Left lung (tissue), 10 donors: ENCODE data around the gene PPP6C. TPM values are rescaled to one million over a fixed set of nuclear protein-coding genes. Genes with fewer than 3 reads are reported as not detected.
"Not testable (repeated sequence)": the region's sequence is repeated elsewhere in the genome, so short reads cannot be mapped to it uniquely, and the experiment has no call there.

Experiments used
- ATAC-seq: fragments of 200-7000 bp; cut with Tn5 transposase; one replicate; pipeline ENCODE4 v1.9.1; 2020; ENCODE audit warnings: moderate library complexity
- DNase-seq, 4 donors: peaks; one replicate each; pipeline ENCODE4 v3.0.0-alpha.2; 2013 to 2020
- H3K27ac ChIP-seq, 2 donors: fragments of 200-600 bp; sonication (generic) in 1 of 2; one replicate each; pipeline versions ENCODE4 v1.5.0 to v1.8.0; 2020 to 2021
- H3K27me3 ChIP-seq, 2 donors: fragments of 200-600 bp; sonication (generic) in 1 of 2; one replicate each; pipeline versions ENCODE4 v1.5.0 to v1.8.0; 2020 to 2021
- H3K36me3 ChIP-seq, 2 donors: fragments of 200-600 bp; sonication (generic) in 1 of 2; one replicate each; pipeline versions ENCODE4 v1.5.0 to v1.8.0; 2020 to 2021
- H3K4me1 ChIP-seq, 2 donors: fragments of 200-600 bp; one replicate each; pipeline ENCODE4 v1.8.0; 2021
- H3K4me3 ChIP-seq, 2 donors: fragments of 200-600 bp; sonication (generic) in 1 of 2; one replicate each; pipeline versions ENCODE4 v1.5.0 to v1.8.0; 2020 to 2021; ENCODE audit warnings: mild to moderate bottlenecking in 1 of 2
- H3K9me3 ChIP-seq, 2 donors: fragments of 200-600 bp; sonication (generic) in 1 of 2; one replicate each; pipeline versions ENCODE4 v1.5.0 to v1.8.0; 2020 to 2021
- intact Hi-C, 2 donors: fragments of 100-400 bp; cut with DNase I; formaldehyde crosslinking; loops; one replicate each; pipeline versions ENCODE4 v1.11.2 to v1.14.2; 2022
- polyA plus RNA-seq, 6 donors: library from polyadenylated mRNA; unstranded; fragments of 120-200 nt; gene quantifications; one replicate each; pipeline ENCODE4 v1.2.1, GENCODE V29; 2013; ENCODE audit not compliant: insufficient read length in 6 of 6
- total RNA-seq, 2 donors: library from RNA; stranded (reverse); fragmentation: NEBNext Ultra II Directional; extraction: Animal tissue kit (Norgen Biotek cat#: 25700); gene quantifications; one replicate each; pipeline ENCODE4 v1.2.1, GENCODE V29; 2021
- TF ChIP-seq, protein P1 (sequence below), 2 donors: fragments of 200-600 bp; sonication (generic) in 1 of 2; IDR thresholded peaks; one replicate each; pipeline versions ENCODE4 v1.5.0 to v1.8.0; 2021; ENCODE audit warnings: antibody characterized with exemption in 2 of 2
- donor health status: DM: no; HTN: yes; CAD: no.
- donor health status: DM: no; HTN: no; CAD: no.

Gene PPP6C
- total and polyA plus RNA-seq, 8 donors = 39.9 to 50.5 (median 45.9) TPM

- Histone ChIP-seq H3K36me3 (peaks cover 0 to 7% of the 10 kb centered on the region in 2 donors), H3K9me3 (no peaks in the 10 kb centered on the region), H3K27me3 (no peaks in the 10 kb centered on the region), H3K27ac (no peak overlapping the region), H3K4me3 (no peak overlapping the region), H3K4me1 (peaks cover 4 to 17% of the 10 kb centered on the region in 2 donors)
- intact Hi-C loops = no loop called here
- DNase-seq = no peak
- TF ChIP-seq, protein P1, sequence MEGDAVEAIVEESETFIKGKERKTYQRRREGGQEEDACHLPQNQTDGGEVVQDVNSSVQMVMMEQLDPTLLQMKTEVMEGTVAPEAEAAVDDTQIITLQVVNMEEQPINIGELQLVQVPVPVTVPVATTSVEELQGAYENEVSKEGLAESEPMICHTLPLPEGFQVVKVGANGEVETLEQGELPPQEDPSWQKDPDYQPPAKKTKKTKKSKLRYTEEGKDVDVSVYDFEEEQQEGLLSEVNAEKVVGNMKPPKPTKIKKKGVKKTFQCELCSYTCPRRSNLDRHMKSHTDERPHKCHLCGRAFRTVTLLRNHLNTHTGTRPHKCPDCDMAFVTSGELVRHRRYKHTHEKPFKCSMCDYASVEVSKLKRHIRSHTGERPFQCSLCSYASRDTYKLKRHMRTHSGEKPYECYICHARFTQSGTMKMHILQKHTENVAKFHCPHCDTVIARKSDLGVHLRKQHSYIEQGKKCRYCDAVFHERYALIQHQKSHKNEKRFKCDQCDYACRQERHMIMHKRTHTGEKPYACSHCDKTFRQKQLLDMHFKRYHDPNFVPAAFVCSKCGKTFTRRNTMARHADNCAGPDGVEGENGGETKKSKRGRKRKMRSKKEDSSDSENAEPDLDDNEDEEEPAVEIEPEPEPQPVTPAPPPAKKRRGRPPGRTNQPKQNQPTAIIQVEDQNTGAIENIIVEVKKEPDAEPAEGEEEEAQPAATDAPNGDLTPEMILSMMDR (IDR thresholded peaks at IDR 0.05) = no peak
- ATAC-seq = no peak
Observed at GRCh38 chr9:125177888-125178287, 11.7 kb downstream of the PPP6C start.

DNA sequence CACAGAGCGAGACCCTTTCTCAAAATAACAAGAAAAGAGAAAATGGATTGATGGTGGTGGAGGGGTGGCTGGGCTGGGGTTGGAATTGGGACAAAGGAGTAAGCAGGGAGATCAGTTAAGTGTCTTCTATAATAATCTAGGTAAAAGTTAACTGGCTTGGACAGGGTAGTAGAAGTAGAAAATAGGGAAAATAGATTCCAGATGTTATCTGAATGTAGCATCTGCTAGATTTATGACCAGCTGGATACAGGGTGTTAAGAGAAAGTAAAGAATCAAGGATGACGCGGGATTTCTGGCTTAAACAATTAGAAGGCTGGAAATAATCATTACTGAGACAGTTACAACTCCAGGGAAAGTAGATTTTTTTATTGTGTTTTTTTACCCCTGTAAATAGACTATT is 13.0 kb downstream of the PPP6C start:
- Histone ChIP-seq H3K27ac (no peak overlapping the region), H3K36me3 (peaks cover 0 to 7% of the 10 kb centered on the region in 2 donors), H3K4me3 (no peak overlapping the region), H3K4me1 (peaks cover 4 to 24% of the 10 kb centered on the region in 2 donors), H3K27me3 (no peaks in the 10 kb centered on the region), H3K9me3 (no peaks in the 10 kb centered on the region)
- TF ChIP-seq, protein P1 (IDR thresholded peaks at IDR 0.05) = no peak
- no peak for DNase-seq
- no peak for ATAC-seq
- intact Hi-C loops = no loop called here

DNA sequence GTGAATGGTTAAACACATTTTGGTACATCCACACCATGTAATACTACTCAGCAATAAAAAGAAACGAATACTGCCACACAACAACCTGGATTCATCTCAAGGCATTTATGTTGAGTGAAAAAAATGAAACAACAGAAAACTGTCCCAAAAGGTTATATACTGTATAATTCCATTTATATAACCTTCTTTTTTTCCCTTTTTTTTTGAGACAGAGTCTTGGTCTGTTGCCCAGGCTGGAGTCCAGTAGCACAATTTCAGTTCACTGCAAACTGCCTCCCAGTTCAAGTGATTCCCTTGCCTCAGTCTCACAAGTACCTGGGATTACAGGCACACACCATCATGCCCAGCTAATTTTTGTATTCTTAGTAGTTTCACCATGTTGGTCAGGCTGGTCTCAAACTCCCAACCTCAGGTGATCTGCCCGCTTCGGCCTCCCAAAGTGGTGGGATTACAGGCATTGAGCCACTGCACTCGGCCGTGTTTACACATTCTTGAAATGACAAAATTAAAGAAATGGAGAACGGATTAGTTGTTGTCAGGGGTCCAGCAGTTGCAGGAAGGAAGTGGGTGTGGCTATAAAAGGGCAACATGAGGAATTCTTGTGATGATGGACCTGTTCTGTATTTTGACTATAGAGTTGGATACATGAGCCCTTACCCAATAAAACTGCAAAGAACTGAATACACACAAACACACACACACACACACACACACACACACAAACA is 17.4 kb downstream of the PPP6C start:
- intact Hi-C loops = no loop called here
- TF ChIP-seq, protein P1 (IDR thresholded peaks at IDR 0.05) = no peak
- Histone ChIP-seq H3K27ac (no peak overlapping the region), H3K4me3 (no peak overlapping the region), H3K27me3 (no peaks in the 10 kb centered on the region), H3K9me3 (no peaks in the 10 kb centered on the region), H3K4me1 (peaks cover 4 to 11% of the 10 kb centered on the region in 2 donors), H3K36me3 (peaks cover 0 to 33% of the 10 kb centered on the region in 2 donors)
- no peak for ATAC-seq
- no peak for DNase-seq

GRCh38 chr9:125169895-125170294 is 19.7 kb downstream of the PPP6C start:
- peaks cover 0 to 32% of the 10 kb centered on the region in 2 donors for H3K36me3 ChIP-seq
- DNase-seq = no peak
- no peaks in the 10 kb centered on the region for H3K27me3 ChIP-seq
- intact Hi-C loops = no loop called here
- TF ChIP-seq, protein P1 (IDR thresholded peaks at IDR 0.05) = no peak
- ATAC-seq = no peak
- H3K4me1 ChIP-seq = peaks cover 4 to 11% of the 10 kb centered on the region in 2 donors
- H3K9me3 ChIP-seq = no peaks in the 10 kb centered on the region
- H3K27ac ChIP-seq = no peak overlapping the region
- H3K4me3 ChIP-seq = no peak overlapping the region

- DNase-seq (no peak), ATAC-seq (no peak)
- Histone ChIP-seq H3K27me3 (no peaks in the 10 kb centered on the region), H3K27ac (no peak overlapping the region), H3K9me3 (no peaks in the 10 kb centered on the region), H3K36me3 (peaks cover 0 to 32% of the 10 kb centered on the region in 2 donors), H3K4me1 (no peaks in the 10 kb centered on the region), H3K4me3 (no peak overlapping the region)
- TF ChIP-seq, protein P1 (IDR thresholded peaks at IDR 0.05) = no peak
- intact Hi-C loops = no loop called here
Observed at GRCh38 chr9:125166762-125167161, 22.8 kb downstream of the PPP6C start.

DNA sequence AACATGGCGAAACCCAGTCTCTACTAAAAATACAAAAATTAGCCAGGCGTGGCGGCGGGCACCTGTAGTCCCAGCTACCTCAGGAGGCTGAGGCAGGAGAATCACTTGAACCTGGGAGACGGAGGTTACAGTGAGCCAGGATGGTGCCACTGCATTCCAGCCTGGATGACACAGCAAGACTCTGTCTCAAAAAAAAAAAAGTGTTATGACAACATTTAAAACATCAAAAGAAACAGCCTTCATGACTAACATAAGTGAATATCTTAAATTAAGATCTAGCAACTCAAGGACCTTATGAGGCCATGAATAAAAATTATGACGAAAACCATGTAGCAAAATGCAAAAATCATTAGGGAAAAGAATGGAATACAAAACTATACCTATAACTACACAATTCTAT is 26.7 kb downstream of the PPP6C start:
- H3K27me3 ChIP-seq, H3K4me3 ChIP-seq, ATAC-seq, DNase-seq, H3K27ac ChIP-seq, H3K9me3 ChIP-seq, intact Hi-C loops: not testable (repeated sequence)
- H3K4me1 ChIP-seq = peaks cover 0 to 11% of the 10 kb centered on the region in 2 donors
- H3K36me3 ChIP-seq = peaks cover 0 to 12% of the 10 kb centered on the region in 2 donors
